AML-193 (cell line): Measurements from ENCODE around the gene THRA.

ENCODE experiments used
- DNase-seq, 2 experiments: peaks; one replicate each; lab custom pipeline; 2025; lab: John Stamatoyannopoulos, UW

THRA gene

DNA sequence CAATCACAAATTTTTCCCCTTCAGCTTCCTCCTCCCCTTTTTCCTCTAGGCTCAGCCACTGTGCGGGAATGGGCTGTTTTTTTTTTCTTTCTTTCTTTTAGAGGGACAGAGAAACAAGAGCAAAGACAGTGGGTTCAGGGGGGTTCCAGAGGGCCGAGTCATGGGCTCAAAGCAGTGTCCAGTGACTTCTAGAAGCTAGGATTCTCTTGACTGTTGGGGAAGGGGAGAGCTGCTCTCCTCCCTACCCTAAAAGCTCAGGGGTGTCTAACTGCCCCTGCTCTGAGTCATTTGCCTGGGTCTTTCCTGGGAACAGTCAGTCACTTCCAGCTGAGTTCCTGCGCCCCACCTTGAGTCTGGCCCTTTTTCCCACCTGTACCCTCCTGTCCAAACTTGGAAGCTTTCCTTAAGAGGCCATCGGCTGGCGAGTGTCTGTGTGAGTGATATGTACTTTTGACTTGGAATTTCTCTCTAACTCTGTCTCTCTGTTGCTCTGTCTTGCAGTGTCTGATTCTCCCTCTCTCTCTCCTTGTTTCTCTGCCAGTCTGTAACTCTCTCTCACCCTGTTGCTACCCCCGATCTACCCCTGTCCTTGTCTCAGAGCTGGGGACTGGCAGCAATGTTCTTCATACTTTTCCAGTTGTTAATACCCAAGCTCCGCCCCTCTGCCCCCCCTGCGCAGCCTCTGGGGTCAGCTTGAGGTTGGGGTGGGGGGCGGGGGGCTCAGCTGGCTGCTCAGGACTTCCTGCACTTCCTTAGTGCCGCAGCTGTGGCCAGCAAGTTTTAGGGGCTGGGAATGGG, 2.4 kb downstream of the THRA start:
- DNase-seq, result no peak

DNA sequence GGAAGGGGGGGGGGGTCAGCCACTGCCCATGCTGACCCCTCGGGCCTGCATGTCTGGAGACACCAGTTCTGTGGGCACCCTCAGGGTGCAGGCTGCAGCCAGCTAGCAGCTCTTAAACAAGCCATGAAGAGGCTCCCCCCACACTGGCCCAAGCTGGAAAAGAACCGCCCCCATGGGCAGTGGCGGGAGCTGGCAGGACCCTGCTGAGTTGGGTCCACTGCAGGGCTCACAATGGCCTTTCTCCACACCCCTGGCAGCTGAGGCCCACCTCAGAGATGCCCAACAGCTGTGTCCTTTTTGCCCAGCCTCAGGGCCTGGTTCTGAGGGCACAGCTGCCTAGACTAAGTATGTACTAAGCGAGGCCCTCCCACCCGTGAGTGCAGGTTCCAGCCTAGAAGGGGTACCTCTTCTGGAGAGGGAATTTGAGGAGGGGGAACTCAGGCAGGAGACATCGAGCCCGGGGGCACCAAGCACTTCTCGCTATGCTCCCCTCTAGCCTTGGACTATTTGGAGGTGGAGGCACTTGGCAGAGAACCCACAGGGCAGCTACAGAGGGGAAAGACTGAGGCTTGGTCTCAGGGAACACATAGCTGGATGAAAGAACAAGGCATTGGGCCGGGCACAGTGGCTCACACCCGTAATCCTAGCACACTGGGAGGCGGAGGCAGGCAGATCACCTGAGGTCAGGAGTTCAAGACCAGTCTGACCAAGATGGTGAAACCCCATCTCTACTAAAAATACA, 3.2 kb downstream of the THRA start:
- DNase-seq, result no peak

DNA sequence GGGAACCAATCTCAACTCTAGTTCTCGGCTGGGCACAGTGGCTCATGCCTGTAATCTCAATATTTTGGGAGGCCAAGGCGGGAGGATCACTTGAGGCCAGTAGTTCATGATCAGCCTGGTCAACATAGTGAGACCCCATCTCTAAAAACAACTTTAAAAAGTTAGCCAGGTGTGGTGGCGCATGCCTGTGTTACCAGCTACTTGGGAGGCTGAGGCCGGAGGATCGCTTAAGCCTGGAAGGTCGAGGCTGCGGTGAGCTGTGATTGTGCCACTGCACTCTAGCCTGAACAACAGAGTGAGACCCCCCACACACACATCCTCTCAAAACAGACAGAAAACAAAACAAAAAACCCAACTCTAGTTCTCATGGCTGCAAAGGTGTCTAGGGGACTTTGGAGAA, 4.9 kb downstream of the THRA start:
- DNase-seq, result no peak

DNA sequence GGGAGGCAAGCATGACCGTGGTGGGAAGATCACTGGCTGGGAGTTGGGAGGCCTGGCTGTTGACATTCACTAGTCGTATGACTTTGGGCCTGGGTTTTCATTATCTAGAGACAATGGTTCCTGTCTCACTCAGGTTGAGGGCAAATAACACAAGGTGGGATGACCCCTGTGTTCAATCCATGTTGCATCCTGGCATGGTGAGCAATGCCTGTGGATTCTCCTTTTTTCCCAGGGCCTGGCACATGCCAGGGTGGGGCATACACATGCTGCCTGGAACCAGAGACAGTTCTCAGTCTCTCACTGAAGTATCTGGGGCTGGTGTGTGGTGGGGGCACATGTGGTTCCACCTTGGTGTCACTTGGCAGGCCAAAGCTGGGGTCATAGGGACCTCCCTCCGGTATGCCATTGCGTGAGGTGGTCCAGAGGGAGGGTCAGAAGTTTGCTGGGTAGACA, 5.4 kb downstream of the THRA start:
- DNase-seq, result no peak

DNA sequence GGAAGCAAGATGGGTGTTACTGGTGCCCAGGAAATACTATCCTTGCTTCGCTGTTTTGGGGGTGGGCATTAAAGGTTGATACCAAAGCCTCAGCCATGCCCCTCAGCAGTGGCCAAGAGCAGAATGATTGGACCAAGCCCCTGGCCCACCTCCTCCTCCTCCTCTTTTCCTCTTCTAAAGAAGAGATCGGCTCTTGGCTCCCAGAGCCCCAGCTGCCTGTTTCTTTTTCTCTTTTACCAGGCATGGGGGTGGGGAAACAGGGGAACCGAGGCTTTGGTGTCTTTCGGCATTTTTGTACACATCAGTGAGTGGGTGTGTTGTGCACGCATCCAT, 5.8 kb downstream of the THRA start:
- no peak for DNase-seq

DNA sequence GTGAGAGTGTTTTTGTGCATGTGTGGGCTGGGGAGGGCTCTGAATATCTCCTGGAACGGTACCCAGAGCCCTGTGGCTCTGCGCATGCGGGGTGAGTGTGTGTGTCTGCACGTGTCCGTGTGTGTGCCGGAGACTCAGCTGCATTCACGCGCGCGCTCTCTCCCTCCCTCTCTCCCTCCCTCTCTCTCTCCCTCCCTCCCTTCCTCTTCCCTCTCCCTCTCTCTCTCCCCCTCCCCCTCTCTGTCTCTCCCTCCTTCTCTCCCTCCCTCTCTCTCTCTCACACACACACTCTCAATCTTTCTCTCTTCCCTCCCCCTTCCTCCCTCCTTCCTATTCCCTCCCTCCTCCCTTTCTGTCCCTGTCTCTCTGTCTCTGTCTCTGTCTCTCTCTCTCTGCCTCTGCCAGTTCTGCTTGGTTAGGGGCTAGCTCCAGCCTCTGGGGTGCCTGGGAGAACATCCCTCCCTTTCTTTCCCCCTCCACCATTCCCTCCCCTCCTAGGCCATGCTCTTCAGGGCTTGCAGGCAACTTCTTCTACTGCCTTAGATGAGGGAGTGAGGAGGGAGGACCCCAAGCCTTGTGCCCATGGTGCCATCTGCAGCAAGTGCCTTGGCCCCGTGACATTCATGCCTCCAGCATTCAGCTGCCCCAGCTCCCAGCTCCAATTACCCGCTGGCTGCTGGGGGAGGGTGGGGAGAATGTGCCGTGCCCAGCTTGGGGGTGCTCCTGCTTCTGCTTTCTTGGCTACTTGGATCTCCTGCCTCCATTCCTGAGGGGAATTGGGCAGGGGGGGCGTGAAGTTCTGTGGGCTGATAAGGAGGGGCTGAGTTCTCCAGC, 6.4 kb downstream of the THRA start:
- DNase-seq, result peak; percentile 70 to 73

DNA sequence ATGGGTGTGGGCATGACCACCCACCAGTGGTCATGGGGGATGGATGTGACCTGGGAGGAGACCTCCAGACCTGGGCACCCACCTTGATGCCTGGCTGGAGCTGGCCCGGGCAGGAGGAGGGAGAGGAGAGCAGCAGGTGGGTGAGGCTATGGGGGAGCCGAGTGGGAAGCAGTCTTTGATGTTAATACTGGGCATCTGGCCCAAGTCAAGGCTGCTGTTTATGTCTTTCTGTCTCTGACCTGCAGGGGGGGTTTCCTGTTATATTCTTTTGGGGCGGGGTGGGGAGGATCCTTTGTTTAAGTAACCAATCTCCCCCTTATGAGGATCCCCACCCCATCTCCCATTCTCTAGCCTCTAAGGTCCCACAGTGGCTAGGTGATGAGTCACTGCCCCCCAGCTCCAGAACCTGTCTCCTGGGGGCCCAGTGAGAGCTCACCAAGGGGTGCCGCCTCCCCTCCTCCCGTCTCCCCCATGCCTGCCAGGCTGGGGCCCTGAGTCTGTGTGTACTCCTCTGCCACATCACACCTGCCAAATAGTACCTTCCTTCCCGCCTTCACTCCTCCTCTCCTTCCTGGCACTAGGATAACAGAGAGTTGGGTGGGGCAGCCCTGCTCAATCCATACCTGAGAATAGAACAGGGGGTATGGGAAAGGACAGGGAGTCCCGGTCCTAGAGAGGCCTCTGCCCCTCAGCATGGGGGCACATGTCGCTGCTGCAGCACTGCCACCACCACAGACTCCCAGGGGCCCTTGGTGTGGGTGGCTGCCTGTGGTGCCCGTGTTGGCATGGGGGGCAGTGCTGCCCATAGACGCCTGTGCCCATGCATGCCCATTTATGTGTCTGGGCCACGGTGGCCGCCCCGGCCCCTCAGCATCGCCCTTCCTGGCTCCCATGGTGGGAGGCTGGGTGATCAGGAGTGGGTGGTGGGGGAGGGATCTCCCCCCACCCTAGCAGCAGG, 7.3 kb downstream of the THRA start:
- peak in 1 of 2 experiments; percentile 12 for DNase-seq

DNA sequence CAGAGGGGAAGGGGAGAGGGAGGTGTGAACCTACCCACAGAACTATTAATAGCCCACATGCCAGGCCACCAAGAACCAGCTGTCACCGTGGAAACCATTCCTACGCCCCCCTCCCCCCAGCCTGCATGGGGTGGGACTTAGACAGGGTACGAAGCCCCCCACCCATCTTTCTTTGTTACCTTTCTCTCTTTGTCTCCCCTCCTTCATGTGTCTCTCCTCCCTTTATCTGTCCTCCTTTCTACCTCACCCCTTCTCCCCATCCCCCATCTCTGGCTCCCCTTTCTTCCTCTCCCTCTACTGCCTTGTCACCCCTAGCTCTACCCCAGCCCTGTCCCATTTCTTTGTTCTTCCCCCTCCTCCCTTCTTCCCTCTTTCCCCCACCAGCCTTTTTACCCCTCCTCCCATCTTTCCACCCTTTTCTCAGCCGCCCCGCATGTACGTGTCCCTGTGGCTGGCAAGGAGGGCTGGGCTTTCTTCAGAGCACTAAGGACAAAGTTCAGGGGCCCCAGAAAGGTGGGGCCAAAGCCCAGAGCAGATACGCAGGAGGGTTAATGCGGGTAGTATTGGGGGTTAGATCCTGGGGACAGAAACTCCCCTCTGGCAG, 8.0 kb downstream of the THRA start:
- DNase-seq, result no peak

DNA sequence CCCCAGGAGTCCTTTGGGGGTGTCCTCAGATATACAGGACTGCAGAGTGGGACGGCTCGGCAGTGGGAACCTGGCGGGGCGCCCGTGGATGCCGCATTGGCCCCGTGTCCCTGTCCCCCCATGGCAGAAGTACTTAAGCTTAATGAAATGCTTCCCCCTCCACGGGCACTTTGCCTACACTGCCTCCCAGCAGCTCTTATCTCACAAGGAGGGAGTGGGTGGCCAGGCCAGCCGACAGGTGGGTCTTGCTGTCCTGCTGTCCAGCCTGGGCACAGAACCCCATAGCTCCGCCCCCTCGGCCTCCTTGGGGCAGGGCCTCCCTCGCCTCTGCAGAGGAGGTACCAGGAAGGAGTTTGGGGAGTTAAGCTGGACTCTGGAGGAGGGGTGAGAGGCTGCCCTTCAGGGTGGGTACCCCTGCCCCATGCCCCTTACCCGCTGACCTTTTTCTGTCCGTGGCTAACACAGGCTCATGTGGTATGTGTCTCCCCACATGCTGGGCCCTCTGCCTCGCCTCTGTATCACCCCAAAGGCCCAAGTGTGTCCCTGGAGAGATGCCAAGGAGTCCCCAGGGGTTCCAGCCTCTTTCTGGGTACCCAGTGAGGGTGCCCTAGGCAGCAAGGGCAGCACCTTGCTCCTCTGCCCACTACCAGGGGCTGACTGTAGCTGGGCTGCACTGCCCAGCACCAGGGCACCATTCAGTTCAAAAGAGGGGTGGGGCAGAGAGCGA, 8.7 kb downstream of the THRA start:
- DNase-seq, result no peak

DNA sequence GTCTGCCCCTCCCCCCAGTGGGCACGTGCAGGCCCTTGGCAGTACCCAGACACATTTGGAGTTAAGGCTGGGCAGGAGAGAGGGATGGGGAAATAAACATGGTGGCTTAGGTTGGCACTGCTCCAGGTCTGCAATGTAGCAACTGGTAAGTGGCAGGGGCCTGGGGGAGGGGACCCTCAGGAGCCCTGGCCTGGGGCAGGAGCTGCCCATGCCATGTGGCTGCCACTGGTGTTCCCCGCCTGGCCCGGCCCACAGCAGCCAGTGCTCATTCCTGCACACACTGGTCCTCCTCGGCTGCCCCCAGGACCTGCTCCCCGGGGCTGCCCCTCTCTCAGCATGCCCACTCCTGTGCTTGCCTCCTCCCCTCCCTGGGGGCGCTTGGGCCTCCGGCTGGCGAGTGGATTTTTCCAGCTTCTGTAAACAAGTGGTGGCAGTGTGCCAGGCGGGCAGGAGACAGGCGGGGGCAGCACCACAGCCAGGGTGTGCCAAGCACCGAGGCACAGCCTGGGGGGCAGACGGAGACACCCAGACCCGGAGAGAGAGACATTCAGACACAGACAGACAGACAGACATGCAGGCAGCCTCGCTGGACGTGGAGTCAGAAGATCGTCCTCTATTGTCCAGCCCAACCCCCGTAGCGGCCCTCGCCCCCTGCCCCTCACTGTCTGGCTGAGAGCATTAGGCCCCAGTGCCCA, 9.4 kb downstream of the THRA start:
- peak; percentile 20 to 47 for DNase-seq

DNA sequence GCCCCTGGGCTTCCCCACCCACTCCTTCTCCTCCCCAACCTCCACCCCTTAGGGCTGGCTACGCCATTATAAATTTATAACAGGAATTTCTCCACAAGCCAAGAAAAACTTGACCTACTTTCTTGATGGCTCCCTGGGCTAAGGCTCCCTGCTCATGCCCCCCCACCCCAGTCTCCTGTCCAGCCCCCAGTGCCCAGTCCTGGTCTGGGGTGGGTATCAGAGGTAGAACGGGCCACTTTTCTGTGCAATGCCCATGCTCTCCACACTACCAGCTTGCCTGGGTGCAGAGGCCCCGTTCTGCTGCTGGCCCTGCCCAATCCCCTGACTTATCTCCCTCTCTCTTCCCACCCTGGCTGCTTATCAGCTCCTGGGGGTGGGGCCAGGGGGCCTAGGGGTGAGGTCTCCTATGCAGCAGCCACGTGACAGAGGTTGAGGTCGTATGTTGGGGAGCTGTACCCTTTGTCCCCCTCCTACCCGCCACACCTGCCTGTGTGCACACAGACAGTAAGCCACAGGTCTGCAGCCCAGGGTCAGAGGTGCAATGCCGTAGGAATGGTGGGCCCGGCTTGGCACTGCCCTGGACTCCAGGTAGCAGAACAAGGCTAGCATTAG, 10.1 kb downstream of the THRA start:
- DNase-seq, result no peak

DNA sequence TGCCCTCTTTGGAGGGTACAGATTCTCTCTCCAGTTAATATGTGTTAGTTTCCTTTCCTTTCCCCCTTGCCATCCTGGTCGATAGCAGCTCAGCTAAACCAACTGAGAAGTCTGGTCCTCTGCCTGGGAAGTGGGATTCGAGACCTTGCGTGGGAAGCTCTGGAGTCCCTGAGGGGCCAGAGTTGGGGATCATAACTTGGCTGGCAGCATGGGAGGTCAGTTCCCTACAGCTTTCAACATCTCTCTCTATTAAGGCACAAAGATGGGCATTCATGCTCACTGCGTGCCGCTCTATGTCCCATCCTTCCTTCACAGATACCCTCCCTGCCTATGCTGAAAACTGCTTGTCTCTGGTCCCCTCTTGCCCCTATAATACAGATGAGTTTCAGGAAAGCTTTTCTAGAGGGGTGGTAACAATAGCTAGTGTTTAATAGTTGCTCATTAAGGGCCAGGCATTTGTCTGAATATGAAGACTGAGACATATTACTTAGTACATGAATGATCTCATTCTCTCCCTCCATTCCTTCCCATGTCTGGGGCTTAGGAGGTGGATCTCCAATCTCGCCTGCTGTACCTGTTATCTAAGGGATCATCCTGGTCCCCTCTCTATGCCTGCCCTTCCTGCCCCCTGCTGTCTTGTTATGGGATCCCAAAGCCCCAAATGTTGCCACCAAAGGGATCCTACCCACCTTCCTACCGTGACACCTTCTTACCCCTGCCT, 10.8 kb downstream of the THRA start:
- no peak for DNase-seq

DNA sequence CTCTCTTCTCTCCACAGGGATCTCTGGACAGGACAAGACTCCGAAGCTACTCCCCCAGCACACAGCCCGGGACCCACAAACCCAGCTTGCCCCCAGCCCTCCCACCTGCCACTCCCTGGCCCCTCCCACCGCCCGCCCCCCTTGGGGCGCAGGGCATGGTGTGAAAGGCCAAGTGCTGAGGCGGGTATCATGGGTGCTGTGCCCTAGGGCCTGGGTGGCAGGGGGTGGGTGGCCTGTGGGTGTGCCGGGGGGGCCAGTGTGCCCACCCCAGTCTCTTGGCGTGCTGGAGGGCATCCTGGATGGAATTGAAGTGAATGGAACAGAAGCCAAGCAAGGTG, 11.4 kb downstream of the THRA start:
- DNase-seq, result no peak

DNA sequence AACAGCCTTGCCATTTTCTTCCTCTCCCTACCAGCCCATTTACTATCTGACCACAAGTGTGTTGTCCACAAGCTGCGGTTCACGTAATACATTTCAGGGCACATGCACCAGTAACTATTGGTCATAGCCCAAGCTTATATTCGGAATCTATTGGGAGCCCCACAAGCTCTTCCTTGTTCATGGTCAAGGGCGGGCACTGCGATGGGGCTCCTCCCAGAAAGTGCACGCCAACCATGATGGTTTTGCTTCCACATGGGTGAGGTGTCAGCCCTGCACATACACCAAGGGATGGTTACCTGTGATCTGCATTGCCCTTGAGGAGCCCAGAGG, 12.1 kb downstream of the THRA start:
- no peak for DNase-seq

DNA sequence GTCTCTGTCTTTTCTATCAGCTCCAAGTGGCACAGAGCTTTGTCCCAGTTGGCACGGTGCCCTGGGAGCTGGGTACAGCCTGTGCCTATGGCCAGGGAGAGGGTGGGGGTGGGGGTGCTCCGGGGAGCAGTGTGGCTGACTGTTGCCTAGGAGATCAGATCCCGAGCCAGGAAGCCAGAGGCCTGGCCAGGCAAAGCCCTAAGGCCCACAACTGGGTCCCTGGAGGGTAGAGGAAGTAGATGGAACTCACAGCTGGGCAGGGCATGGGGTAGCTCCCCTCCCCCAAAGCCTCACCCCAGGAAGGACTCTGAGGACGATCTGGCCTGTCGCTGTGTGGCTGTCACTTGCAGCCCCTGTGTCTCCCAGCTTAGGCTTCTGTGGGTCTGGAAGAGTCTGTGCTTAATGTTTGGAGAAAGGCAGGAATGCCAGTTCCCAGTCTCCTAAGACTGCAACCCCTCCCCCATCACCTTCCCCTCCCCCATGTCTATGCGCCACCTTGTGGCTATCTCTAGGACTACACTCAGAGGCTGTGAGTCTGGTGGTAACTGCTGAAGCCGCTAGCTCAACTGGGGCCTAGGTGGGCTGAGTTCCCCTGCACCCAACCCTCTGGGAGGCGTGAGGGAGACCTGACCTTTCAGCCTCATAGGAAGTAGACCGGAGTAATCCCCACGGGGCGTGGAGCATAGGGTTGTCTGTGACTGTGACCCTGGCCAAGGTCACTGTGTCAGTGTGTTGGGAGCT, 12.6 kb downstream of the THRA start:
- DNase-seq, result peak; percentile 50 to 58

DNA sequence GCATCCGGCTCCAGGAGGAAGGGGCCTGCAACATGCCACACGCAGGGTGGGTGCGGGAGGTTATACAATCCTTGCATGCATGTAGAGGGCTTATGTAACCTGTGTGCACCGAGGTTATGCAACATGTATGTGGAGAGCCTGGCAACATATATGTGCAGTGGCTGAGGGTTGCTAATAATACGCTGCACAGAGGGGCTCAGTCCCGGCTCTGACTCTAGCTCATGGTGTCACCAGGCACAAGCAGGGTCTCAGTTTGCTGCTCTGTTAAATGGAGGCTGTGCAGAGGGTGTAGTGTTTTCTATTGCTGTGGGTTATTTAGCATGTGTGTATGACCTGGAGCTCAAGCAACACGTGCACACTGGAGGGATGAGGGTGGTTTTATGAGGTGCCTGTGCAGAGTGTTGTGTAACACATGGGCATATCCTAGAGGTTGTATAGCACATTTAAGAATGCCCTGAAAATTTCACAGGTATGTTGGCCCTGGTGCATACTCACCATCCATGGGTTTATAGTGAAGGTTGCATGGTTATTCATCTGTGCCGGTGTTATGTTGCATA, 13.3 kb downstream of the THRA start:
- DNase-seq, result no peak

DNA sequence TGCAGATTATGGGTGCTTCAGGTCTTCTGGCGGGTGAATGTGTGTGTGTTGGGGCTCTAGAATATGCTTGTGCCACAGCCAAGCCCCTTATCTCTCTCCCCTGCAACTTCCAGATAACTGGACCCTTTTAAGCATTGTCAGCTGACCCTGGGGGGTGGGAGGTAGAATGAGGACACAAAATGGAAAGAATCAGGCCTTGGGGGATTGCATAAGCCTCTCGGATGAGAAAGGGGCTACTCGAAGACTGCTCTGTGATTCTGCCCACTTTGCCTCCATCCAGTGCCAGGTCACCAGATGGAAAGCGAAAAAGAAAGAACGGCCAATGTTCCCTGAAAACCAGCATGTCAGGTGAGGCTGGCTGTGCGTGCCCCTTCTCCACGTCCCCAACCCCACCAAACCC, 13.8 kb downstream of the THRA start:
- DNase-seq, result no peak

DNA sequence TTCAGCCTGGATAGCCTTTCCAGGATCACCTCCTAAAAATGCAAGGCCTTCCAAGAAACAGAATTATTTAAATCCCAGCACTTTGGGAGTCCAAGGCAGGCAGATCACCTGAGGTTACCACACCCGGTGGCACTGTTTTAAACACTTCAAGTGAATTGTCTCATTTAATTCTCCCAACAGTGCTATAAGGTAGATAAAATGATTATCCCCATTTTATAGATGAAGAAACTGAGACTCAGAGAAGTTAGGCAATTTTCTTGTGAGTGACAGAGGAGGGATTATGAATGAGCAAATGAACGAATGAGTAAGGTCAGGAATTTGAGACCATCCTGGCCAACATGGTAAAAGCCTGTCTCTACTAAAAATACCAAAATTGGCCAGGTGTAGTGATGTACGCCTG, 16.8 kb downstream of the THRA start:
- DNase-seq, result no peak
